IMR-90 (cell line): ENCODE data around the gene OR56B4. TPM values are rescaled to one million over a fixed set of nuclear protein-coding genes. Genes with fewer than 3 reads are reported as not detected.

ENCODE experiments used
- ATAC-seq: fragments of 200-7000 bp; cut with Tn5 transposase; 2 replicates; pipeline ENCODE4 v1.9.1; 2020; ENCODE audit warnings: low read depth, mild to moderate bottlenecking, moderate library complexity
- BruUV-seq: library from RNA; stranded (reverse); fragments of 400-500 nt; replicated peaks from 2 replicates; lab custom pipeline; 2021; lab: Mats Ljungman, UMichigan
- CTCF ChIA-PET: fragments of 300-600 bp; formaldehyde crosslinking; extraction: SDS; loops from one replicate; lab custom pipeline; 2021; ENCODE audit warnings: antibody characterized with exemption; lab: Yijun Ruan, JAX
- POLR2A ChIA-PET: fragments of 300-600 bp; sonication (Branson Sonifier 250); formaldehyde crosslinking; loops from one replicate; lab custom pipeline; 2022; ENCODE audit warnings: antibody characterized with exemption; ENCODE audit not compliant: unreplicated experiment; lab: Charles Lee
- DNase-seq: peaks from one replicate; pipeline ENCODE4 v3.0.0; 2013
- H2AFZ ChIP-seq: replicated peaks from 2 replicates; pipeline ENCODE3; 2013; ENCODE audit warnings: low read length, mild to moderate bottlenecking; ENCODE audit not compliant: poor library complexity
- H2AK5ac ChIP-seq: 2 replicates; pipeline ENCODE4 v1.6.1; 2013; ENCODE audit warnings: low read depth, low read length, inconsistent platforms
- H2AK9ac ChIP-seq: replicated peaks from 2 replicates; pipeline ENCODE3; 2013; ENCODE audit warnings: mild to moderate bottlenecking, low read depth, low read length, moderate library complexity; ENCODE audit not compliant: poor library complexity
- H2BK120ac ChIP-seq: 2 replicates; pipeline ENCODE4 v1.6.1; 2013; ENCODE audit warnings: low read depth, low read length, inconsistent platforms
- H2BK15ac ChIP-seq: 3 replicates; pipeline ENCODE4 v1.6.1; 2013; ENCODE audit warnings: low read depth, low read length, inconsistent platforms
- H2BK20ac ChIP-seq: 2 replicates; pipeline ENCODE4 v1.6.1; 2013; ENCODE audit warnings: low read depth, mild to moderate bottlenecking, inconsistent platforms, low read length, moderate library complexity
- H2BK5ac ChIP-seq: 2 replicates; pipeline ENCODE4 v1.6.1; 2013; ENCODE audit warnings: mild to moderate bottlenecking, low read depth, low read length, inconsistent platforms; ENCODE audit not compliant: poor library complexity, severe bottlenecking
- H3K14ac ChIP-seq: replicated peaks from 2 replicates; pipeline ENCODE4 v1.6.1; 2013; ENCODE audit warnings: low read depth, low read length, inconsistent platforms
- H3K18ac ChIP-seq: 2 replicates; pipeline ENCODE4 v1.6.1; 2013; ENCODE audit warnings: low read depth, low read length, control low read depth
- H3K23ac ChIP-seq: 2 replicates; pipeline ENCODE4 v1.6.1; 2013; ENCODE audit warnings: low read depth, low read length, inconsistent platforms
- H3K27ac ChIP-seq: 2 replicates; pipeline ENCODE4 v1.5.1; 2013; ENCODE audit warnings: mild to moderate bottlenecking, control low read depth, low read length; ENCODE audit not compliant: insufficient read depth
- H3K27me3 ChIP-seq: 2 replicates; pipeline ENCODE4 v1.6.1; 2013; ENCODE audit warnings: low read length; ENCODE audit not compliant: control insufficient read depth, insufficient read depth
- H3K36me3 ChIP-seq: 2 replicates; pipeline ENCODE4 v1.6.1; 2013; ENCODE audit warnings: low read length, mixed read lengths; ENCODE audit not compliant: control insufficient read depth, insufficient read depth
- H3K4ac ChIP-seq: 2 replicates; pipeline ENCODE4 v1.6.1; 2013; ENCODE audit warnings: low read depth, low read length, inconsistent platforms
- H3K4me1 ChIP-seq: 2 replicates; pipeline ENCODE4 v1.6.1; 2013; ENCODE audit warnings: low read length, mixed read lengths; ENCODE audit not compliant: control insufficient read depth, insufficient read depth
- H3K4me2 ChIP-seq: 2 replicates; pipeline ENCODE4 v1.6.1; 2013; ENCODE audit warnings: low read depth, mild to moderate bottlenecking, control low read depth, low read length, moderate library complexity
- H3K4me3 ChIP-seq: 2 replicates; pipeline ENCODE4 v1.5.1; 2013; ENCODE audit warnings: low read depth, mild to moderate bottlenecking, control low read depth, low read length, moderate library complexity; ENCODE audit not compliant: insufficient read depth
- H3K56ac ChIP-seq: 2 replicates; pipeline ENCODE4 v1.6.1; 2013; ENCODE audit warnings: low read length, inconsistent platforms; ENCODE audit not compliant: insufficient read depth; ENCODE audit errors: extremely low read depth
- H3K79me1 ChIP-seq, 2 experiments: 2 replicates each; pipeline ENCODE4 v1.6.1; 2013; ENCODE audit warnings: low read length in 2 of 2, inconsistent platforms in 1 of 2, low read depth in 1 of 2
- H3K9ac ChIP-seq: 2 replicates; pipeline ENCODE4 v1.6.1; 2013; ENCODE audit warnings: low read depth, low read length, control low read depth
- H3K9me1 ChIP-seq: 2 replicates; pipeline ENCODE4 v1.6.1; 2013; ENCODE audit warnings: low read length, inconsistent platforms; ENCODE audit not compliant: insufficient read depth
- H3K9me3 ChIP-seq: 2 replicates; pipeline ENCODE4 v1.6.1; 2013; ENCODE audit warnings: low read length; ENCODE audit not compliant: control insufficient read depth, insufficient read depth
- H4K20me1 ChIP-seq: 2 replicates; pipeline ENCODE4 v1.6.1; 2013; ENCODE audit warnings: low read length, inconsistent platforms; ENCODE audit not compliant: insufficient read depth
- H4K5ac ChIP-seq: 2 replicates; pipeline ENCODE4 v1.6.1; 2013; ENCODE audit warnings: mild to moderate bottlenecking, low read depth, low read length, control low read depth
- H4K8ac ChIP-seq, 2 experiments: 2 replicates each; pipeline ENCODE4 v1.6.1; 2013; ENCODE audit warnings: low read depth in 2 of 2, low read length in 2 of 2, control low read depth in 1 of 2, inconsistent platforms in 1 of 2
- H4K91ac ChIP-seq: 2 replicates; pipeline ENCODE4 v1.6.1; 2013; ENCODE audit warnings: low read depth, low read length, inconsistent platforms; ENCODE audit not compliant: insufficient read depth
- MXI1 ChIP-seq: IDR thresholded peaks from 2 replicates; pipeline ENCODE4 v1.6.1; 2012; ENCODE audit warnings: low read depth, mild to moderate bottlenecking, low read length, moderate library complexity, borderline replicate concordance
- SMC3 ChIP-seq: fragments of 150-350 bp; IDR thresholded peaks from 2 replicates; pipeline ENCODE4 v1.6.1; 2016; ENCODE audit warnings: low read depth, mild to moderate bottlenecking, antibody characterized with exemption, low read length, moderate library complexity
- WGBS, 2 experiments: methylation state at CpG; one replicate each; pipeline versions ENCODE4 v1.1.5 to v1.1.7; 2013; ENCODE audit warnings: missing lambda C conversion rate in 2 of 2; ENCODE audit not compliant: insufficient read length in 1 of 2; ENCODE audit errors: extremely low coverage in 2 of 2; 5-methylcytosine and 5-hydroxymethylcytosine counted together
- dilution Hi-C: fragments of 300-500 bp; cut with HindIII; formaldehyde crosslinking; loops from one replicate; pipeline ENCODE4 v1.14.3; 2018; ENCODE audit warnings: low sequenced_read_pairs; ENCODE audit not compliant: unreplicated experiment
- in situ Hi-C: fragments of 300-500 bp; cut with MboI; formaldehyde crosslinking; loops from 3 replicates; pipeline ENCODE4 v1.14.3; 2019; ENCODE audit warnings: low sequenced_read_pairs, inconsistent platforms, mixed read lengths
- intact Hi-C: fragments of 100-400 bp; cut with micrococcal nuclease; formaldehyde crosslinking; loops from 2 replicates; pipeline ENCODE4 v1.10.0; 2022
- polyA plus RNA-seq, 3 experiments: library from polyadenylated mRNA; depleted of rRNA; stranded (reverse); fragments of >200 nt; gene quantifications; 2 replicates each; pipeline ENCODE4 v1.2.3, GENCODE V29; 2012; ENCODE audit warnings: low replicate concordance in 1 of 3
- total RNA-seq: library from RNA; depleted of rRNA; stranded (reverse); fragments of >200 nt; gene quantifications from 2 replicates; pipeline ENCODE4 v1.2.3, GENCODE V29; 2012; rRNA removed

OR56B4 gene
- total and polyA plus RNA-seq, 2 of the 4 experiments (the other 2 are of a cell fraction), result not detected

- Histone ChIP-seq H3K4me3 (no peak overlapping the region), H3K79me1 (no peaks in the 10 kb centered on the region), H3K27me3 (no peaks in the 10 kb centered on the region), H4K8ac (no peak overlapping the region), H3K14ac (no peak overlapping the region), H2AFZ (no peak overlapping the region), H4K91ac (no peak overlapping the region), H3K9me3 (no peaks in the 10 kb centered on the region), H2BK20ac (no peak overlapping the region), H2BK15ac (no peak overlapping the region), H2BK5ac (no peak overlapping the region), H4K5ac (no peak overlapping the region), H3K9me1 (no peaks in the 10 kb centered on the region), H3K4ac (no peak overlapping the region), H2AK5ac (no peak overlapping the region), H2BK120ac (no peak overlapping the region), H3K9ac (no peak overlapping the region), H3K4me1 (no peaks in the 10 kb centered on the region), H3K27ac (no peak overlapping the region), H3K18ac (no peak overlapping the region), H3K4me2 (no peak overlapping the region), H3K56ac (no peak overlapping the region), H4K20me1 (no peaks in the 10 kb centered on the region), H3K36me3 (no peaks in the 10 kb centered on the region), H3K23ac (no peak overlapping the region), H2AK9ac (no peak overlapping the region)
- BruUV-seq, result no TSS peak
- dilution Hi-C loops (no loop called here), in situ Hi-C loops (no loop called here), intact Hi-C loops (no loop called here)
- ChIA-PET CTCF (no interaction called here), POLR2A (no interaction called here)
- 83% methylated on average over 2 of the region's 7 CpGs; no CpG with 5 or more reads in 1 of the 2 experiments for WGBS, 2 experiments
- TF ChIP-seq SMC3, result no peak
- TF ChIP-seq MXI1, result no peak
- DNase-seq (no peak), ATAC-seq (no peak)
These were observed 49.3 kb downstream of the OR56B4 start for GRCh38 chr11:6156628-6157359.

Other genes starting within 250 kb of the OR56B4 start
- not detected in 2 replicates for gene OR52E8, start 250.0 kb upstream of the OR56B4 start, total RNA-seq
- gene OR52E8, start 250.0 kb upstream of the OR56B4 start, polyA plus RNA-seq (2012; rRNA removed), result not detected in 2 replicates
- not detected in 2 replicates for gene OR52E4, start 227.1 kb upstream of the OR56B4 start, total RNA-seq
- not detected in 2 replicates for gene OR52E4, start 227.1 kb upstream of the OR56B4 start, polyA plus RNA-seq (2012; rRNA removed)
- not detected in 2 replicates for gene OR52E5, start 214.5 kb upstream of the OR56B4 start, total RNA-seq
- not detected in 2 replicates for gene OR52E5, start 214.5 kb upstream of the OR56B4 start, polyA plus RNA-seq (2012; rRNA removed)
- gene OR56A3, start 165.4 kb upstream of the OR56B4 start, total RNA-seq, result not detected in 2 replicates
- not detected in 2 replicates for gene OR56A3, start 165.4 kb upstream of the OR56B4 start, polyA plus RNA-seq (2012; rRNA removed)
- gene OR56A5, start 139.2 kb upstream of the OR56B4 start, total RNA-seq, result not detected in 2 replicates
- gene OR56A5, start 139.2 kb upstream of the OR56B4 start, polyA plus RNA-seq (2012; rRNA removed), result not detected in 2 replicates
- gene OR52L1, start 120.7 kb upstream of the OR56B4 start, total RNA-seq, result not detected in 2 replicates
- not detected in 2 replicates for gene OR52L1, start 120.7 kb upstream of the OR56B4 start, polyA plus RNA-seq (2012; rRNA removed)
- not detected in 2 replicates for gene OR56A4, start 100.7 kb upstream of the OR56B4 start, total RNA-seq
- not detected in 2 replicates for gene OR56A4, start 100.7 kb upstream of the OR56B4 start, polyA plus RNA-seq (2012; rRNA removed)
- not detected in 2 replicates for gene OR56A1, start 76.9 kb upstream of the OR56B4 start, total RNA-seq
- gene OR56A1, start 76.9 kb upstream of the OR56B4 start, polyA plus RNA-seq (2012; rRNA removed), result not detected in 2 replicates
- gene OR52B2, start 62.6 kb downstream of the OR56B4 start, total RNA-seq, result not detected in 2 replicates
- gene OR52B2, start 62.6 kb downstream of the OR56B4 start, polyA plus RNA-seq (2012; rRNA removed), result not detected in 2 replicates
- not detected in 2 replicates for gene OR52W1, start 91.5 kb downstream of the OR56B4 start, total RNA-seq
- gene OR52W1, start 91.5 kb downstream of the OR56B4 start, polyA plus RNA-seq (2012; rRNA removed), result not detected in 2 replicates
- not detected in 2 replicates for gene C11orf42, start 97.9 kb downstream of the OR56B4 start, total RNA-seq
- gene C11orf42, start 97.9 kb downstream of the OR56B4 start, polyA plus RNA-seq (2012; rRNA removed), result not detected in 2 replicates
- gene FHIP1B, start 127.0 kb downstream of the OR56B4 start, total RNA-seq, result 4.7 and 5.9 TPM in 2 replicates
- 28.1 and 30.2 TPM in 2 replicates for gene FHIP1B, start 127.0 kb downstream of the OR56B4 start, polyA plus RNA-seq (2012; rRNA removed)
- under 0.01 TPM in 1 of 2 replicates, not detected in the other for gene CNGA4, start 131.4 kb downstream of the OR56B4 start, total RNA-seq
- 0.07 and 0.12 TPM in 2 replicates for gene CNGA4, start 131.4 kb downstream of the OR56B4 start, polyA plus RNA-seq (2012; rRNA removed)
- not detected in 2 replicates for gene CCKBR, start 152.2 kb downstream of the OR56B4 start, total RNA-seq
- gene CCKBR, start 152.2 kb downstream of the OR56B4 start, polyA plus RNA-seq (2012; rRNA removed), result not detected in 2 replicates
- gene CAVIN3, start 212.8 kb downstream of the OR56B4 start, total RNA-seq, result 112 and 116 TPM in 2 replicates
- gene CAVIN3, start 212.8 kb downstream of the OR56B4 start, polyA plus RNA-seq (2012; rRNA removed), result 185 and 241 TPM in 2 replicates